ENCODE data around the gene RSPRY1. TPM values are rescaled to one million over a fixed set of nuclear protein-coding genes. Genes with fewer than 3 reads are reported as not detected.

RSPRY1 gene
- total and polyA plus RNA-seq, 2 of the 8 experiments (the other 6 are each of a cell fraction or from before 2014, with no cell fraction given) = 11.5 to 32.5 TPM

- no peak for TF ChIP-seq KDM5A (IDR thresholded peaks at IDR 0.05; ENCODE audit: low read length)
These were observed 103.5 kb downstream of the RSPRY1 start (continued) for GRCh38 chr16:57289391-57290257.

Other genes starting within 250 kb of the RSPRY1 start
- not detected in 2 replicates for gene CETP, start 224.4 kb upstream of the RSPRY1 start, total RNA-seq (2021; fragmentation: NEBNext Ultra II Directional; extraction: Animal tissue kit (Norgen Biotek cat#: 25700))
- gene CETP, start 224.4 kb upstream of the RSPRY1 start, polyA plus RNA-seq (2011; rRNA removed) = not detected in 2 replicates
- 2.8 and 3.2 TPM in 2 replicates for gene NLRC5, start 196.8 kb upstream of the RSPRY1 start, total RNA-seq (2021; fragmentation: NEBNext Ultra II Directional; extraction: Animal tissue kit (Norgen Biotek cat#: 25700))
- 2.0 and 2.2 TPM in 2 replicates for gene NLRC5, start 196.8 kb upstream of the RSPRY1 start, polyA plus RNA-seq (2011; rRNA removed)
- 10.6 and 11.6 TPM in 2 replicates for gene CPNE2, start 93.7 kb upstream of the RSPRY1 start, total RNA-seq (2021; fragmentation: NEBNext Ultra II Directional; extraction: Animal tissue kit (Norgen Biotek cat#: 25700))
- 38.0 and 39.5 TPM in 2 replicates for gene CPNE2, start 93.7 kb upstream of the RSPRY1 start, polyA plus RNA-seq (2011; rRNA removed)
- gene PSME3IP1, start 290 bp upstream of the RSPRY1 start, total RNA-seq (2021; fragmentation: NEBNext Ultra II Directional; extraction: Animal tissue kit (Norgen Biotek cat#: 25700)) = 93.1 and 95.1 TPM in 2 replicates
- gene PSME3IP1, start 290 bp upstream of the RSPRY1 start, polyA plus RNA-seq (2011; rRNA removed) = 98.3 and 117 TPM in 2 replicates
- 13.6 and 13.7 TPM in 2 replicates for gene ARL2BP, start 58.9 kb downstream of the RSPRY1 start, total RNA-seq (2021; fragmentation: NEBNext Ultra II Directional; extraction: Animal tissue kit (Norgen Biotek cat#: 25700))
- 13.3 and 18.3 TPM in 2 replicates for gene ARL2BP, start 58.9 kb downstream of the RSPRY1 start, polyA plus RNA-seq (2011; rRNA removed)
- 2.3 and 2.9 TPM in 2 replicates for gene PLLP, start 98.3 kb downstream of the RSPRY1 start, total RNA-seq (2021; fragmentation: NEBNext Ultra II Directional; extraction: Animal tissue kit (Norgen Biotek cat#: 25700))
- 9.7 and 10.6 TPM in 2 replicates for gene PLLP, start 98.3 kb downstream of the RSPRY1 start, polyA plus RNA-seq (2011; rRNA removed)
- gene CCL22, start 172.5 kb downstream of the RSPRY1 start, total RNA-seq (2021; fragmentation: NEBNext Ultra II Directional; extraction: Animal tissue kit (Norgen Biotek cat#: 25700)) = not detected in 2 replicates
- gene CCL22, start 172.5 kb downstream of the RSPRY1 start, polyA plus RNA-seq (2011; rRNA removed) = not detected in 2 replicates
- gene CX3CL1, start 186.2 kb downstream of the RSPRY1 start, total RNA-seq (2021; fragmentation: NEBNext Ultra II Directional; extraction: Animal tissue kit (Norgen Biotek cat#: 25700)) = 1.4 and 1.9 TPM in 2 replicates
- 3.0 and 3.2 TPM in 2 replicates for gene CX3CL1, start 186.2 kb downstream of the RSPRY1 start, polyA plus RNA-seq (2011; rRNA removed)
- not detected in 2 replicates for gene CCL17, start 218.4 kb downstream of the RSPRY1 start, total RNA-seq (2021; fragmentation: NEBNext Ultra II Directional; extraction: Animal tissue kit (Norgen Biotek cat#: 25700))
- not detected in 2 replicates for gene CCL17, start 218.4 kb downstream of the RSPRY1 start, polyA plus RNA-seq (2011; rRNA removed)

Data from H1 (cell line).